NCI-H526 (cell line): ENCODE results near the gene NELL1.

Experiments
- DNase-seq, 2 experiments: peaks; one replicate each; lab custom pipeline; 2025; lab: John Stamatoyannopoulos, UW

The NELL1 gene

GRCh38 chr11:20874358-20874757 lies 205.0 kb downstream of the NELL1 start:
- peak in 1 of 2 experiments; percentile 25 for DNase-seq

DNA sequence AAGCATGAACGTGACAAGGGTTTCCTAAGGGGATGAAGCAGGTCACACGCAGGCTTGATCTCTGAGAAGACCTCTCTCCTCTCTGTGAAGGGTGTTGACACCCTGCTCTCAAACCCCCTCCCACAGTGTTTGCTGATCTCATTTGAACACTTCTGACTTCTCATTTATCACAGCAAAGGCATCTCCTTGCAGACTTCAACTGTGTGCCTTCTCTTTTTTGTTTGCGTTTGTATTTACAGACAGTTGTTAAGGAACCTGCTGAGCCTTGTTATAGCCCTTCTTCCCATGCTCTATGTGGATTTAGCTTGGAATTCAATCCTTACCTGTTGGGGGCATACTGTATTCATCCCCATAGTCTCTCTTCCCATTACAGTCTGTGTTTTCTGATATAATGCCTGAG lies 206.5 kb downstream of the NELL1 start:
- DNase-seq, result peak in 1 of 2 experiments; percentile 11

GRCh38 chr11:20876738-20877137 lies 207.4 kb downstream of the NELL1 start:
- DNase-seq, result no peak

DNA sequence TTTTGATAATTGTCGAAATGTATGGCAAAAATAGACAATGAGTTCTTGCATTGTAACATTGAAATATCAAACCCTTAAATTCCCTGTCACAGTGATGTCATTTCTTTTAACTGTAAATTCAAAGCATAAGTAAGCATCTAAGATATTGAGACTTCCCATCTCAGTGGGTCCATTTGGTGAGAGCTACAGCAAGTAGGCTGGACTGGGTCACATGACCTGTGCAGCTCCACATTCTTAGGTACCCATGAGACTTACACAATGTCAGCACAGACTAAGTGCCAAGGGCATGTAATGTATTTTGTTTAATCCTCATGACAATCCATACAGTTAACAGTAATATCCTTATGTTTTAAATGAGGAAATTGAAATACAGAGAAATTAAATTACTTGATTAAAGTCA lies 210.7 kb downstream of the NELL1 start:
- no peak for DNase-seq

DNA sequence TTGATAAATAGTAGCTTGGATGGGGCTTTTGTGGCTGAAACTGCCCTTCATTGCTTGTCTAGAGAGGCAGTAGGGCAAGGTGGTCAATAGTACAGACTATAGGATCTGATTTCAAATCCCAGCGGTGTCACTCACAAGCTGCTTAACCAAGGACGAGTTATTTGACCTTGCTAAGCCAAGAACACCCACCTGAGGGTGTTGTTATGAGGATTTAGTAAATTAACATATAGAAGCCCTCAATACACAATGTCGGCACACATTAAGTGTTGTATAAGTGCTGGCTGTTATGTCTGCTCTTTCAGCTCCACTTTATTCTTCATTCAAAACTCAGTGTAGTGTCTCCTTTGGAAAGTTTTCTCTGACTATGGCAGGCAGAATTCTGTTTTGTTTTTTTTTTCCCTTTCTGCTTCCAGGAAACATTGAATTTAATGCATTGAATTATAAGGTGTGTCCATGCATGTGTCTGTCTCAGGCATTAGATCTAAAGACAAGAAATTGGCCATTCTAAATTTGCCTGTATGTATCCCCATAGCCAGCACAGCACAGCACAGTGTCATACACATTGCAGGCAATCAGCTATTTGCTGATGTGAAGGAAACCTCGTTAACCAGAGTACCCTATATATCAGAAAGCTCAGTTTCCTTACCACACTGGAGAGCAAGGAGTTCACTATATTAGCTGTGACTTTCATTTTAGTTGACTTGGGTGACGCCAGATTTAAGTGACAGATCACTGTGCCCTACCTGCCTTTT lies 212.1 kb downstream of the NELL1 start:
- DNase-seq, result no peak

DNA sequence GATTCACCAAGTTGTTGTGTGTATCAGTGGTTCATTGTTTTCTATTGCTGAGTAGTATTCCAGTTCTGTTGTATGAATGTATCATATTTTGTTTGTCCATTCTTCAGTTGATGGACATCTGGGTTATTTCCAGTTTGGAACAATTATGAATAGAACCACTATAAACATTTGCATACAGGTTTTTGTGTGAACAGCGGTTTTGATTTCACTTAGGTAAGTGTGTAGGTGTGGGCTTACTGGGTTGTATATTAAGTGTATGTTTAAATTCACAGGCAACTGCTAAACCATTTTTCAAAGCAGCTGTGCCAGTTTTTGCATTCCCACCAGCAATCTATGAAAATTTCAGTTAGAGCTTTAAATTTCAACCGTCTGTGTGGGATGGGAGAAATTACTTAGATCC lies 217.8 kb downstream of the NELL1 start:
- peak; percentile 88 to 90 for DNase-seq

DNA sequence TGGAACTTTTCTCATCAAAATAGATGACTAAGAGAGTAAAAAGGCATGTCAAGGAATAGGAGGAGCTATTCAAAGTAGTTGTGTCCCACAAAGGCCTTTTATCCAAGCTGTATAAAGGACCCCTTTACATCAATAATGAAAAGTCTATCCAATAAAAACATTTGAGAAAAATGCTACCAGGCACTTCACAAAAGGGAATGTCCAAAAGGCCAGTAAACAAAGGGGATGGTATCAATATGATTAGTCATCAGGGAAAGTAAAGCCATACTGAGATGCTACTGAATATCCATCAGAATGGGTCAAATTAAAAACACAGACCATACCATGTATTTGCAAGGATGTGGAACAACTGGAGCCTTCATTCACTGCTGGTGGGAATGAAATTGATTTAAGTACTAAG lies 224.9 kb downstream of the NELL1 start:
- no peak for DNase-seq

DNA sequence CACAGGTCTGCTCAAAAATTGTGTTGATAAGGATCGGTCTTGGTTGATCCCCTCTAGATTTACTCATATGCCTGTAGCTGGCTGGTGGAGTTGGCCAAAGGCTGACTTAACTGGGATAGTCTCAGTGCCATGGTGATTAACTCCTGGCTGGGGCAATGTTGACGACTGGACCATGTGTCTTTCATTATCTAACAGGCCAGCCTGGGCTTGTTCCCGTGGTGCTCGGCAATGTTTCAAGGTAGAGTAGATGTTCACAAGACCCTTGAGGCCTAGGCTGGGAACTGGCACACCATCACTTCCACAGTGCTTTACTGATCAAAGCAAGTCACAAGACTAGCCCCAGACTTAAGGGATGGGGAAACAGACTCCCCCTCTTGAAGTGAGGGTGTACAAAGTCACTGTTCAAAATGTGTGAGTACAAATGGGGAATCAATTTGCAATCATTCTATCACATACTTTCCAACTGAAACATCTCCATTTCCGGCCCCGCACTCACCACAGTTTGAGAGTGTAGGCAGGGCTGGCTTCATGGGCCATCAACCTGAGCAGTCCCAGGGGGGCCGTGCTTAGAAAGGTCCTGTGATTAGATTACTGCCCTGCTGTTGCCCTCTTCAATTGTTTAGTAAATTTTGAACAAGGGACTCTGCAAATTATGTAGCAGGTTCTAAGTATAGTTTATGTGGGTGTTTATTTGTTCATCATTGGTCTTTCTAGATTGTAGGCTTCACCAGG lies 240.8 kb downstream of the NELL1 start:
- DNase-seq, result no peak

DNA sequence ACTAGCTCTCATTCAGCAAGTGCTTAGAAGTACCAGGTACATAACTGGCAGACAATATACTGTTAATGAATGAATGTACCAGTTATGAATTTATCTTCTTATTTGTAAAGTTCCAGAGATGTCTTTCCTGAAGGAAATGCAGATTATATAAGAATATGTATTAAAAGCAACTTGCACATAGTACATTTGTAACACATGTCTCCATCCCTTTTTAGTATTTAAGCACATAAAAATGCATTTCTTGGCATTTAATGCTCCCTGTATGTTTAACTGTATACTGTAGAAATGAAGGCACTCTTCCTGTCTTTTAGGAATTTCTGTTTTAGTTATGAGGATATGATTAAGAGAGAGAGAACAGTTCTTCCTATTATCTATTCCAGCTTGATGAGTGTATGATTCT lies 241.3 kb downstream of the NELL1 start:
- DNase-seq, result no peak

DNA sequence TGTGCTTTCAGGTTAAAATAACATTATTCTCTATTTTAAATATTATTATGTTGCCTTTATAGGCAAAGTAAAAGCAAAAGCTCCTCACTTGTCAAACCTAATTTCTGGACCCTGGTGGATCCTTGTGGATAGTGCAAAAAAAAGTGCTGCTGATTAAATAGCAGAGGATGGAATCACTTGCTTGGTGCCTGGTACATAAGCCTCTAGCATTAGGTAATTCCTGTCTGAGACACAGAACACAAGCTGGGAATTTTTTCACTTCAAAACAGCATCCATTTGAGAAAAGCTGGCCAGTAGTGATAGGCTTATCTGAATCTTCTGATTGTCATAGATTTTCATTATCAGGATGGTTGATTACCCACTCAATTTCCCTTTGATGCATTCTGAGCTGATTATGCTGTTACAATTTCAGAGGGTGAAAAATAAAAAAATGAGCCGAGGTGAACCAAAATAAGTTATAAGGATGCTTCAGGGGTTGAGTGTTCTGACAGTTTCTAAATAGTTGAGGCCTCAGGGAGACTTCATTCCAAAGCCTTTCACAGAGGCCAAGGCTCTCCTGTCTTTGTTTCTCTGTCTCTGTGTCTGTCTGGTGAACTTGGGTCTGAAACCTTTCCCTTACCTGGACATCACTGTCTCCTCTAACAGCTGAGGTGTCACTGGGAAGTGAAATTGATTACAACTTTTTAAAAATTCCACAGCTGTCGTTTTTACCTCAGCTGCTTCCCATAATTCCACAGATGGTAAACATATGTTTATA lies 242.9 kb downstream of the NELL1 start:
- DNase-seq, result no peak

GRCh38 chr11:20912922-20913512 lies 243.6 kb downstream of the NELL1 start:
- DNase-seq, result no peak

DNA sequence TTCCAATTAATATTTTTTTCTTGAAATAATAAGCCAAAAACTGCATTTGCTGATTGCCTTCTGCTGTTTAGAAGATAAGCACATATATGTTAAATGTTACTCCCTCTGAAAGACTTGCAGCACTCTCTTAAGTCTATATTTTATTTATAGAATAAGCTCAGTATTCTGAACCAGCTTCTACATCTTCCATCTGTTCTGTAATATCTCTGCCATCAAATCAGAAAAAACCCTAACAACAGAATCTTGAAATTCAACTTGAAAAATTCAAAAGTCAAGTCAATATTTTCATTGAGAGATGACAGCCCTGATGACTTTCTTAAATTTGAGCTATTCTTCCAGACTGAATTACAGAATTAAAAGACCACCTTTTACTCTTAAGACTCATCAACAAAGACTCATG lies 247.9 kb downstream of the NELL1 start:
- no peak for DNase-seq

- no peak for DNase-seq
Observed at GRCh38 chr11:20926799-20927540, 257.6 kb downstream of the NELL1 start.

GRCh38 chr11:20931029-20931428 lies 261.6 kb downstream of the NELL1 start:
- no peak for DNase-seq

DNA sequence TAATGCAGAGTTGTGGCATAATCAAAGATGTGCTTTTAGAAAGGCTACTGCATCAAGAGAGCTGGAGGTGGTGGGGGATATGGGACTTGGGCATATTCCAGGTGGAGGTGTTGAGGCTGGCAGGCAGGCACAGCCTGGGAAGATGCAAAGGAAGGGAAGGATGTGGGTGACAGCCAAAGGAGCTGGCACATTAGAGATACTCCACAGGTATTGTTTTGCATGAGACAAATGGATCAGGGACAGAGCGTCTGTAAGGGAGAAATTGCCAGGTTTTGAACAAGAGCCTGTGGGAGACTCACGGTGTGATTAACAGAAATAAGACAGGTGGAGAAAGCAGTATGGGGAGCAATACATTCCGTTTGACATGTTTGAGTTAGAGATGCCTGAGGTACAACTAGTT lies 263.7 kb downstream of the NELL1 start:
- no peak for DNase-seq

GRCh38 chr11:20933958-20934357 lies 264.6 kb downstream of the NELL1 start:
- DNase-seq, result peak in 1 of 2 experiments; percentile 12

DNA sequence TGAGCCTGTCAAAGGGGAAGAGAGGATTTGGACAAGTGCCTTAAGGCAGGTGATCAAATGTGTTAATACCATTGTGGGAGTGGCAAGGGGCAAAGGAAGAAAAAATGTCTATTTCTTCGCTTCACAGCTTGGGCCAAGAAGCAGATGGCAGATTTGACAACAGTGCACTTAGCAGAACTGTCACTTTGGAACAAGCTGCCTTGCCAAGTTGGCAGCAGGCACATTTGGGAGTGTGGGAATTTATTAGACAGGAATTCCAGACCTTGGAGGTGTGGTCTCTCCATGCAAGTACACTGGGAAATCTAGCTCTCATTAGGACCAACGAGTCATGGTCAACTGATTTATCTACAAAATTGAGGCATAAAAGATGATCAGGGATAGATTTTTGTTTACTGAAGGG lies 265.1 kb downstream of the NELL1 start:
- DNase-seq, result no peak

DNA sequence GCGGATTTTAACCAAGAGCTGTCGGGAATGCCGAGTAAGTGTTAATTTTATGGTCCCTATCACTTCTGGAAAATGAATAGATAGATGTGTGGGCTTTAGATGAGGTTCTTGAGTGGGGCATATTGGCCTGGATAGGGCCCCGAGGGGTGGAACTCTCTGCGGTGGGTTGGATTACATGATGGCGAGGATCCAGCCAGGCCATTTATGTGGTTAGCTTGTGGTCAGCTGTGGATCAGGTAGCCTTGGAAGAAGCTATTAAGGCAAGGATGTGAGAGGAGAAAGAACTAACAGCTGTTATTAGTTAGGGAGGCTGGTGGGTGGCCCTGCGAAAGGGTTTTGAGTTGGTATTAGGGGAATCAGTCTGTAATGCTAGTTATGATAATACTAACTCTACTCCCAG lies 268.4 kb downstream of the NELL1 start:
- no peak for DNase-seq

GRCh38 chr11:20949585-20949984 lies 280.2 kb downstream of the NELL1 start:
- no peak for DNase-seq

- no peak for DNase-seq
Observed at GRCh38 chr11:20962581-20962980, 293.2 kb downstream of the NELL1 start.

GRCh38 chr11:20963596-20963995 lies 294.2 kb downstream of the NELL1 start:
- DNase-seq, result no peak

DNA sequence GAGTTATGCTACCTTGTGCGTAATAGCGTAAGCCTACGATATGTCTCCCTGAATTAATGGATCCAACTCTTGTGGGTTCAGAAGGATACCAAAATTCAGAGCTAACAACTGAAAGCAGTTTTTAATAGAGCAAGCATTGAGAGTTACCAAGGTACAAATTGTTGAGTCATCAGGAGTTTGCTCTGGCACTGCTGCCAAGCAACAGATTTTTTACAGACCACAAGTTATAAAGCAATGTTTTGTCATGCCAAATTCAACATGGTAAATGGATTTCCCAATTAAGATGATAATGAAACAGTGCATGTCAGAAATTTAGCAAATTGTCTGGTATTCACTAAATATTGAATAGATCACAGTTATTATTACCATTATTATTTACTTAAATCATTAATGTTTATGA lies 295.6 kb downstream of the NELL1 start:
- no peak for DNase-seq
